ENCODE results near the gene PAK6.

- TF ChIP-seq, protein P1, sequence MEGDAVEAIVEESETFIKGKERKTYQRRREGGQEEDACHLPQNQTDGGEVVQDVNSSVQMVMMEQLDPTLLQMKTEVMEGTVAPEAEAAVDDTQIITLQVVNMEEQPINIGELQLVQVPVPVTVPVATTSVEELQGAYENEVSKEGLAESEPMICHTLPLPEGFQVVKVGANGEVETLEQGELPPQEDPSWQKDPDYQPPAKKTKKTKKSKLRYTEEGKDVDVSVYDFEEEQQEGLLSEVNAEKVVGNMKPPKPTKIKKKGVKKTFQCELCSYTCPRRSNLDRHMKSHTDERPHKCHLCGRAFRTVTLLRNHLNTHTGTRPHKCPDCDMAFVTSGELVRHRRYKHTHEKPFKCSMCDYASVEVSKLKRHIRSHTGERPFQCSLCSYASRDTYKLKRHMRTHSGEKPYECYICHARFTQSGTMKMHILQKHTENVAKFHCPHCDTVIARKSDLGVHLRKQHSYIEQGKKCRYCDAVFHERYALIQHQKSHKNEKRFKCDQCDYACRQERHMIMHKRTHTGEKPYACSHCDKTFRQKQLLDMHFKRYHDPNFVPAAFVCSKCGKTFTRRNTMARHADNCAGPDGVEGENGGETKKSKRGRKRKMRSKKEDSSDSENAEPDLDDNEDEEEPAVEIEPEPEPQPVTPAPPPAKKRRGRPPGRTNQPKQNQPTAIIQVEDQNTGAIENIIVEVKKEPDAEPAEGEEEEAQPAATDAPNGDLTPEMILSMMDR (IDR thresholded peaks at IDR 0.05; ENCODE audit: low read length): no peak
- TF ChIP-seq EZH2phosphoT487 (IDR thresholded peaks at IDR 0.05; ENCODE audit: low read length): no peak
Measured at GRCh38 chr15:40276927-40277326, 38.1 kb downstream of the PAK6 start.
